Naive thymus-derived CD8-positive, alpha-beta T cell (primary cell): ENCODE results near the gene NDUFB7. TPM values are rescaled to one million over a fixed set of nuclear protein-coding genes. Genes with fewer than 3 reads are reported as not detected.
A peak's percentile ranks its signal among the peaks of the same experiment; 100 is the strongest.
"Not testable (repeated sequence)": the region's sequence is repeated elsewhere in the genome, so short reads cannot be mapped to it uniquely, and the experiment has no call there.

Experiments
- ATAC-seq, 2 donors: fragments of 150-1000 bp; cut with Tn5 transposase in 1 of 2; sonication (Bioruptor Pico), chemical (Tn5 transposase) in 1 of 2; 1 replicate in 1 of 2; 2 replicates in 1 of 2; pipeline ENCODE4 v1.10.0; 2021; ENCODE audit warnings: mild to moderate bottlenecking in 2 of 2, moderate library complexity in 2 of 2
- POLR2A ChIA-PET: fragments of 350-600 bp; sonication (Branson Sonifier 250); formaldehyde crosslinking; loops from one replicate; lab custom pipeline; 2021; ENCODE audit warnings: antibody characterized with exemption; lab: Charles Lee
- DNase-seq, 10 donors: peaks; one replicate each; pipeline versions ENCODE4 v3.0.0 to v3.0.0-alpha.2; 2020 to 2022
- H3K27ac Mint-ChIP-seq, 10 donors: one replicate each; pipeline ENCODE4 v1.8.0; 2020 to 2022; ENCODE audit warnings: mild to moderate bottlenecking in 10 of 10, mixed read lengths in 10 of 10, moderate library complexity in 4 of 10, inconsistent platforms in 1 of 10
- H3K27me3 Mint-ChIP-seq, 5 donors: one replicate each; pipeline ENCODE4 v1.8.0; 2021 to 2022; ENCODE audit warnings: mixed read lengths in 5 of 5
- H3K36me3 Mint-ChIP-seq, 3 donors: one replicate each; pipeline ENCODE4 v1.8.0; 2020 to 2022; ENCODE audit warnings: mixed read lengths in 3 of 3, mild to moderate bottlenecking in 2 of 3, inconsistent platforms in 1 of 3
- H3K4me1 Mint-ChIP-seq, 4 donors: one replicate each; pipeline ENCODE4 v1.8.0; 2021 to 2022; ENCODE audit warnings: mixed read lengths in 4 of 4
- H3K4me3 Mint-ChIP-seq, 10 donors: one replicate each; pipeline ENCODE4 v1.8.0; 2020 to 2022; ENCODE audit warnings: mild to moderate bottlenecking in 10 of 10, mixed read lengths in 10 of 10, moderate library complexity in 6 of 10, inconsistent platforms in 1 of 10
- H3K9me3 Mint-ChIP-seq, 9 donors: one replicate each; pipeline ENCODE4 v1.8.0; 2020 to 2022; ENCODE audit warnings: mixed read lengths in 9 of 9, mild to moderate bottlenecking in 3 of 9, inconsistent platforms in 1 of 9, moderate library complexity in 1 of 9
- polyA plus RNA-seq, 3 donors: library from polyadenylated mRNA; unstranded; fragments of 300-500 nt; fragmentation: Illumina TruSeq; gene quantifications; one replicate each; pipeline ENCODE4 v1.2.3, GENCODE V29; 2021
- total RNA-seq, 8 experiments: library from RNA in 2 of 8; stranded (reverse) in 2 of 8; gene quantifications; one replicate each; pipeline ENCODE4 v1.2.3 and lab custom pipeline; 2021 to 2026

Gene NDUFB7
- total RNA-seq = 10 to 100 TPM; 61.6 to 64.6 TPM
- 100 to 1,000 TPM; 209 to 236 (median 230) TPM for polyA plus RNA-seq
- 6.9 to 59.5 (median 20.4) reads per million in 6 experiments for total RNA-seq (lab: John Stamatoyannopoulos, UW)

DNA sequence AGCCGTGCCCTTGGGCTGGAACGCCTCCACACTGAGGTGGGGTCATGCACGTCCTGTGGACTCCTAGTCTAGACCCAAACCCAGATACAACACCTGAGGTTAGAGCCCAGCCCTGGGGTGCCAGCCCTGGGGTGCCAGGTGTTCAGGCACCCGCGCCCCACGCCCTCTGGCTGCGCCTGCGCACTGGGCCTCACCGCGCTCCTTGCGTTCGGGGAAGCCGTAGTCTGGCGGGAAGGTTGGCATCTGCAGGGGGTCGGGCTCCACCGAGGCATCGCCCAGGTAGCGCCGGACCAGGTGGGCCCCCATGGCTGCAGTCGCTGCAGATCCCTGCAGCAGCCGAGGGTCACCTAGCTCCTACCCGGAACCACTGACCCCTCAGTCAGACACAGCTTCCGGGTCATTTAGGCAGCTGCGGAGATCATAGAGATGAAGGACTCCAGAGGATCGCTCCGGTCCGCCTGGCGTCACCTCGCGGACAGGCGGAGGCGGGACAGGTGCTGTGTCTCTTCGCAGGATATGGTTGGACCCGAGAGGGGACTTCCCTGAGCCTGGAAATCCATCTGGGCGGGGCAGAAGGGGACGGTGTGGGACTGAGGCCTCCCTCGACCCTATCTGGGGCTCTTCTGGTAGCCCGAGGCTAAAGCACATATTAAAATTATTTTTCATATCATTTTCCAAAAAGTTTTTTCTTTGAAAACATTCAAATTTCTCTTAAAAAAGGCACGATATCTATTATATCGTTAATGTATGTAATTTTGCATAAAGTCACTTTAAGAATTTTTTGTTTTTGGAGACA is at the start of gene NDUFB7:
Gene NDUFB7 (minus strand): TSS at position 372 of the 796 bp plus-strand sequence. CDS start 66 bp downstream, at position 306.
- H3K27me3 Mint-ChIP-seq = no peaks in the 10 kb centered on the region
- H3K4me1 Mint-ChIP-seq = peaks cover 19 to 53% (median 43%) of the 10 kb centered on the region in 4 donors
- no peaks in the 10 kb centered on the region for H3K9me3 Mint-ChIP-seq
- peak within 1 kb of the TSS; percentile 93 to 98 (median 95) for H3K4me3 Mint-ChIP-seq
- H3K36me3 Mint-ChIP-seq = peaks cover 0 to 15% (median 0%) of the 10 kb centered on the region in 3 donors
- POLR2A ChIA-PET = interaction anchor here (0.5 to 2.6 kb wide), 14 partner anchors 12 to 634 kb away, joined by 3 to 18 read pairs (median 4); partner anchors contain the start of genes ASF1B, DNAJB1, IL27RA and PODNL1
- peak; percentile 76 to 94 (median 87) for DNase-seq
- H3K27ac Mint-ChIP-seq = peak within 1 kb of the TSS; percentile 83 to 96 (median 94)
- peak; percentile 93 to 97 for ATAC-seq

DNA sequence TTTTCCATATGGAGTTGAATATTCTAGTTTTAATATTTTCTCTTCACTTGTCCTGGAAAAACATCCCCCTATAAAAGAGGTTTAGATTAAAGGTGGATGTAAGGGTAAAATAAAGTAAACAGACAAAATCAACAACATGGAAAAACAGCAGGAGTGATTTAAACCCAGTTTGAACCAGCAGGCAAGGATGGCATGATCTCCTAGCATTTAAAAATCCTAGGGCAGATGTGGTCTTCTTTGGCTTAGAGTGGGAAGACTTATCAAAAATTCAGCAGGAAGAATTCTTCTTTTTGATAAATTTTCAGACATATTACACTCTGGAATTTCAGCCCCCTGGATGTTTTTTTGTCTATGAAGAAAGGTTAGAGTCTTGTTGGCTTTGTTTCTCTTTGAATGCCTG is 47.5 kb upstream of the NDUFB7 start:
- Mint-ChIP-seq H3K27me3 (peaks cover 0 to 16% (median 11%) of the 10 kb centered on the region in 5 donors), H3K9me3 (peaks cover 0 to 20% (median 13%) of the 10 kb centered on the region in 9 donors)

DNA sequence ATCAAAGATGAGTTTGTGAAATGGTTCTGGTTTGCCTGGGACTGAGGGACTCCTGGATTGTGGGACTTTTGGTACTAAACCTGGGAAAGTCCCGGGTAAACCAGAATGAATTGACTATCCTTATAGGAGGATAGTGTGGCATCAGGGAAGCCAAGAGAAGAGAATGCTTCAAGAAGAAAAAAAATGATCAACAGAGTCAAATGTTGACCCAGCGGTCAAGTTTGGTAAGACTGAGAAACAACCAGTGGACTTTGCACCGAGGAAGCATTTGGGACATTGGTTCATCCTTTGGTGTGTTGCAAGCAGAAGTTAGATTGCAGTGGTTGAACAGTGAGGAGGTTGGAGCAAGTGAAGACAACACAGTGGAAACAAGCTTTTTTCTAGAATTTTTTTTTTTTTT is 44.5 kb upstream of the NDUFB7 start:
- Mint-ChIP-seq H3K4me3 (no peak overlapping the region), H3K9me3 (peaks cover 0 to 20% (median 13%) of the 10 kb centered on the region in 9 donors), H3K27ac (peak overlapping the region in 1 of 10 donors; percentile 49), H3K4me1 (peaks cover 0 to 28% (median 3%) of the 10 kb centered on the region in 4 donors), H3K27me3 (peaks cover 0 to 12% (median 9%) of the 10 kb centered on the region in 5 donors), H3K36me3 (peaks cover 0 to 19% (median 12%) of the 10 kb centered on the region in 3 donors)
- no peak for DNase-seq
- POLR2A ChIA-PET = no interaction called here
- no peak for ATAC-seq

More for the DNA sequence above, 47.5 kb upstream of the NDUFB7 start:
- POLR2A ChIA-PET = no interaction called here
- H3K4me3 Mint-ChIP-seq = no peak overlapping the region
- ATAC-seq = no peak
- peaks cover 0 to 19% (median 12%) of the 10 kb centered on the region in 3 donors for H3K36me3 Mint-ChIP-seq
- peaks cover 0 to 7% (median under 1%) of the 10 kb centered on the region in 4 donors for H3K4me1 Mint-ChIP-seq
- DNase-seq = no peak
- H3K27ac Mint-ChIP-seq = no peak overlapping the region

DNA sequence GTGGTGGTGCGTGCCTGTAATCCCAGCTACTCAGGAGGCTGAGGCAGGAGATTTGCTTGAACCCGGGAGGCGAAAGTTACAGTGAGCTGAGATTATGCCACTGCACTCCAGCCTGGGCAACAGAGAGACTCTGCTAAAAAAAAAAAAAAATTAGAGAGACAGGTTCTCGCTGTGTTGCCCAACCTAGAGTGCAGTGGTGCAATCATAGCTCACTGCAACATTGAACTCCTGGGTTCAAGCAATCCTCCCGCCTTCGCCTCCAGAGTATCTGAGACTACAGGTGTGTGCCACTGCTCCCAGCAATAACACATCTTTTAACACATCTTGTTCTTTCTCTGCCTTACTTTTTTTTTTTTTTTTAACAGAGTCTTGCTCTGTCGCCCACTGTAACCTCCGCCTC is 43.8 kb upstream of the NDUFB7 start:
- H3K9me3 Mint-ChIP-seq = peaks cover 0 to 20% (median 13%) of the 10 kb centered on the region in 9 donors
- H3K36me3 Mint-ChIP-seq = peaks cover 0 to 19% (median 12%) of the 10 kb centered on the region in 3 donors
- no peak overlapping the region for H3K27ac Mint-ChIP-seq
- H3K4me1 Mint-ChIP-seq = peaks cover 0 to 32% (median 3%) of the 10 kb centered on the region in 4 donors
- H3K4me3 Mint-ChIP-seq = no peak overlapping the region
- DNase-seq (no peak), ATAC-seq (no peak)
- H3K27me3 Mint-ChIP-seq = peaks cover 0 to 12% (median 11%) of the 10 kb centered on the region in 5 donors
- POLR2A ChIA-PET = no interaction called here

DNA sequence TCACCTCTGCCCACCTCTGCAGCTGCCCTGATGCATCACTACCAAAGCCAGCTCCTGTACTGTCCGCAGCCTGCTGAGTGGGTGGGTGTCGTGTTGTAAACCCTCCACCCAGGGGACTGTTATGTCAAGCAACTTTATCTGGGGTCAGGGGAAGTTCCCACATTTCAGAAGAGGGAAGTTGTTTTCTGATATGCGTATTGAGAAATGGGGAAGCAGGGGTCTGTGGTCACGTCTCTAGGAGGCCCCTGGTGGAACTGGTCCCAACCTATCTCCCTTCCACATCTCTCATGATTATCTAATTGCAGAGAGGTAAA is 42.2 kb upstream of the NDUFB7 start:
- peaks cover 0 to 32% (median 3%) of the 10 kb centered on the region in 4 donors for H3K4me1 Mint-ChIP-seq
- peak overlapping the region in 1 of 10 donors; percentile 65 for H3K4me3 Mint-ChIP-seq
- H3K27ac Mint-ChIP-seq = peak overlapping the region in 2 of 10 donors; percentile 6 to 71
- peaks cover 0 to 9% (median 5%) of the 10 kb centered on the region in 3 donors for H3K36me3 Mint-ChIP-seq
- DNase-seq (peak in 1 of 10 donors; percentile 33), ATAC-seq (peak in 1 of 2 donors; percentile 69)
- H3K27me3 Mint-ChIP-seq = peaks cover 0 to 12% (median 11%) of the 10 kb centered on the region in 5 donors
- POLR2A ChIA-PET = no interaction called here
- peaks cover 0 to 9% (median 5%) of the 10 kb centered on the region in 9 donors for H3K9me3 Mint-ChIP-seq

DNA sequence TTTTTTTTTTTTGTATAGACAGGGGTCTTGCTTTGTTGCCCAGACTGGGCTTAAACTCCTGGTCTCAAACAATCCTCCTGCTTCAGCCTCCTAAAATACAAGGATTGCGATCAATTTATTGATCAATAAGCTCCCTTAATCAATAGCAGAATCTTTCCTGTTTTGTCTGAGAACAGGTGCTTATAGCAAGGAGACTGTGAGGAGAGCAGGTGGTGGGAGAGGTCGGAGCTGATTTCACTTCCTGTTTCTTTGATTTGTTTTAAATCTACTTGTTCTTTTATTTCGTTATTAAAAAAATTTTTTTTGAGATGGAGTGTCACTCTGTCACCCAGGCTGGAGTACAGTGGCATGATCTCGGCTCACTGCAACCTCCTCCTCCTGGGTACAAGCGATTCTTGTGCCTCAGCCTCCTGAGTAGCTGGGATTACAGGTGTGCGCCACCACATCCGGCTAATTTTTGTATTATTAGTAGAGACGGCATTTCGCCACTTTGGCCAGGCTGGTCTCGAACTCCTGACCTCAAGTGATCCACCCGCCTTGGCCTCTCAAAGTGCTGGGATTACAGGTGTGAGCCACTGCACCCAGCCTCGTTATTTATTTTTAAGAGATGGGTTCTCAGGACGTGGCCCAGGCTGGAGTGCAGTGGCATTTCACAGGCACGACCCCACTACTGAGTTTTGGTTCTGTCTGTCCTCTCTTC is 41.7 kb upstream of the NDUFB7 start:
- peak overlapping the region in 2 of 10 donors; percentile 6 to 71 for H3K27ac Mint-ChIP-seq
- peak overlapping the region in 1 of 10 donors; percentile 65 for H3K4me3 Mint-ChIP-seq
- POLR2A ChIA-PET, H3K36me3 Mint-ChIP-seq, ATAC-seq, DNase-seq, H3K9me3 Mint-ChIP-seq: not testable (repeated sequence)
- peaks cover 0 to 12% (median 7%) of the 10 kb centered on the region in 5 donors for H3K27me3 Mint-ChIP-seq
- H3K4me1 Mint-ChIP-seq = peaks cover 0 to 32% (median 3%) of the 10 kb centered on the region in 4 donors

DNA sequence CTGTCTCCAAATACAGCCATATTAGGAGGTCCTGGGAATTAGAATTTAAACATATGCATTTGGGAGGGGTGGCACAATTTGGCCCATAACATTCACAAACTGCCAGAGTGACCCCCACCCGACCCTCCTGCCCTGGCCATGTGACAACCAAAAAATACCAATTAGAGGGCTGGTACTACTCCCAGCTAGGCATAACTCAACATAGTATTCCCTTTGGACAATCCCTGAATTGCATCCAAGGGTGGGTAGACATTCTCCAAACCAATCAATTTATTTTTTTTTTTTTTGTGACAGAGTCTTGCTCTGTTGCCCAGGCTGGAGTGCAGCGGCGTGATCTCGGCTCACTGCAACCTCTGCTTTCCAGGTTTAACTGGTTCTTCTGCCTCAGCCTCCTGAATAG is 40.8 kb upstream of the NDUFB7 start:
- no peak for ATAC-seq
- Mint-ChIP-seq H3K9me3 (peaks cover 0 to 6% (median 0%) of the 10 kb centered on the region in 9 donors), H3K27me3 (peaks cover 0 to 11% (median 7%) of the 10 kb centered on the region in 5 donors), H3K4me1 (peaks cover 0 to 32% (median 3%) of the 10 kb centered on the region in 4 donors), H3K36me3 (peaks cover 0 to 7% (median 2%) of the 10 kb centered on the region in 3 donors), H3K4me3 (no peak overlapping the region), H3K27ac (no peak overlapping the region)
- no peak for DNase-seq
- POLR2A ChIA-PET = no interaction called here

DNA sequence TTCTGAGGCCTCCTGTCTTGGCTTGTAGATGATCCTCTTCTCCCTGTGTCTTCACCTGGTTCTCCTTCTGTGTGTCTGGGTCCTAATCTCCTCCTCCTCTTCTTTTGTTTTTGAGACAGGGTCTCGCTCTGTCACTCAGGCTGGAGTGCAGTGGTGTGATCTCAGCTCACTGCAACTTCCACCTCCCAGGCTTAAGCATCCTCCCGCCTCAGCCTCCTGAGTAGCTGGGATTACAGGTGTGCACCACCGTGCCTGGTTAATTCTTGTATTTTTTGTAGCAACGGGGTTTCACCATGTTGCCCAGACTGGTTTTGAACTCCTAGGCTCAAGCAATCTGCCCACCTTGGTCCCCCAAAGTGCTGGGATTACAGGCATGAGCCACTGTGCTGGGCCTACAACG is 40.4 kb upstream of the NDUFB7 start:
- Mint-ChIP-seq H3K27me3 (peaks cover 0 to 11% (median 7%) of the 10 kb centered on the region in 5 donors), H3K4me1 (peaks cover 0 to 32% (median 3%) of the 10 kb centered on the region in 4 donors)
- ATAC-seq, DNase-seq, H3K4me3 Mint-ChIP-seq, H3K9me3 Mint-ChIP-seq, H3K27ac Mint-ChIP-seq, H3K36me3 Mint-ChIP-seq, POLR2A ChIA-PET: not testable (repeated sequence)

DNA sequence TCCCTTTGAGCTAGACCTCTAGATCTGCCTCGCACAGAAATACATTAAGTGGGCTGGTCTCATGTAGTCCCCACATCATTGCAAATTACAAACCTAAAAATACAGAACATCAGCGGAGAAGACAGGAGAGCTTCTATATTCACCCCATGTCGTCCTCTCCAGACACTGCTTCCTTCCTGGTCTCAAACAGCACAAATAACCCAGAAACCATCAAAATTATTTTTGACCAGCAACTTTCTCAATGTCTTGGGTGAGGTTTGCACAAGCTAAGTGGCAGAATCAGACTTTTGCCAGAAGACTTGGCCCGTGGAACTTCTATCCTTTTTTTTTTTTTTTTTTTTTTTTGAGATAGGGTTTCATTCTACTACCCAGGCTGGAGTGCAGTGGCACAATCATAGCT is 39.2 kb upstream of the NDUFB7 start:
- peaks cover 0 to under 1% (median 0%) of the 10 kb centered on the region in 3 donors for H3K36me3 Mint-ChIP-seq
- no peak for DNase-seq
- peaks cover 0 to under 1% (median 0%) of the 10 kb centered on the region in 9 donors for H3K9me3 Mint-ChIP-seq
- POLR2A ChIA-PET = no interaction called here
- peaks cover 0 to 2% (median under 1%) of the 10 kb centered on the region in 5 donors for H3K27me3 Mint-ChIP-seq
- ATAC-seq = no peak
- H3K27ac Mint-ChIP-seq = no peak overlapping the region
- no peak overlapping the region for H3K4me3 Mint-ChIP-seq
- H3K4me1 Mint-ChIP-seq = peaks cover 0 to 33% (median 2%) of the 10 kb centered on the region in 4 donors

DNA sequence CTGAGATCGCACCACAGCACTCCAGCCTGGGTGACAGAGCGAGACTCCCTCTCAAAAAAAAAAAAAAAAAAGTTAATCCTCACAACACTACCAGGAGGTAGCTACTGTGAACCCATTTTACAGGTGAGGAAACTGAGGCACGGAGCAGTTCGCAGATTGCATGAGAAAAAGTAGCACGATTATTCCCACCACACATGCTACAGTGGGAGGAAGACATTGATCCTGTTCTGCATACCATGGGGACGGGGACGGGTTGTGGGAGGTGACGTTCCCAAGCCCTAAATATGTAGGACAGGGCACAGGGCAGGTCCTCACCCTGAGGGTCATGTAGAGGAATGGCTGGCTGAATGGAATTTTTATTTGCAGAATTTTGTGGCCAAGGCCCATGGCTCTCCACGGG is 34.8 kb upstream of the NDUFB7 start:
- H3K36me3 Mint-ChIP-seq = no peaks in the 10 kb centered on the region
- H3K27ac Mint-ChIP-seq = no peak overlapping the region
- POLR2A ChIA-PET = interaction anchor here (0.6 kb wide), 1 partner anchor 347 kb away, joined by 3 read pairs; no protein-coding TSS in a partner anchor
- peaks cover 3 to 35% (median 4%) of the 10 kb centered on the region in 4 donors for H3K4me1 Mint-ChIP-seq
- no peak overlapping the region for H3K4me3 Mint-ChIP-seq
- H3K9me3 Mint-ChIP-seq = peaks cover 0 to 9% (median 0%) of the 10 kb centered on the region in 9 donors
- ATAC-seq (no peak), DNase-seq (no peak)
- peaks cover 0 to 2% (median 0%) of the 10 kb centered on the region in 5 donors for H3K27me3 Mint-ChIP-seq

DNA sequence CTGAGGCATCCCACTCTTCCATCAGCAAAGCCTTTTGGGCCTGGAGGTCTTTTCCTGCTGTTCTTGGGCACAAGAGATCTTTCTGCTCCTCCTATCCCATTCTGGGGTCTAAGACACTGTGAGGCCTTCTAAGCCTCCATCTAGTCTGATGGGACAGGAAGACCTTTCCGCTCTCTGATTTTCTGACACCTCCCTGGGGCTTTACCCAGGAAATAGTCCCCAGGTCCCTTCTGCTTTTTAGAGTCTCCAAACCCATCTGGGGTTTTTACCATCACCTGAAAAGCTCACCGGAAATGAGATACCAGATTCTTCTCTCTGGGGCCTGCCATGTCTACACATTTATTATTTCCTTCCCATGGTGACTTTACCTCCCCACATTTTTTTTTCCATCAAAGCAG is 32.1 kb upstream of the NDUFB7 start:
- POLR2A ChIA-PET = no interaction called here
- ATAC-seq (peak; percentile 44 to 54), DNase-seq (peak in 1 of 10 donors; percentile 3)
- Mint-ChIP-seq H3K9me3 (peaks cover 0 to 9% (median 0%) of the 10 kb centered on the region in 9 donors), H3K4me1 (peaks cover 3 to 30% (median 4%) of the 10 kb centered on the region in 4 donors), H3K27ac (peak overlapping the region in 7 of 10 donors; percentile 10 to 87 (median 36)), H3K27me3 (no peaks in the 10 kb centered on the region), H3K4me3 (peak overlapping the region in 2 of 10 donors; percentile 14 to 64), H3K36me3 (no peaks in the 10 kb centered on the region)

DNA sequence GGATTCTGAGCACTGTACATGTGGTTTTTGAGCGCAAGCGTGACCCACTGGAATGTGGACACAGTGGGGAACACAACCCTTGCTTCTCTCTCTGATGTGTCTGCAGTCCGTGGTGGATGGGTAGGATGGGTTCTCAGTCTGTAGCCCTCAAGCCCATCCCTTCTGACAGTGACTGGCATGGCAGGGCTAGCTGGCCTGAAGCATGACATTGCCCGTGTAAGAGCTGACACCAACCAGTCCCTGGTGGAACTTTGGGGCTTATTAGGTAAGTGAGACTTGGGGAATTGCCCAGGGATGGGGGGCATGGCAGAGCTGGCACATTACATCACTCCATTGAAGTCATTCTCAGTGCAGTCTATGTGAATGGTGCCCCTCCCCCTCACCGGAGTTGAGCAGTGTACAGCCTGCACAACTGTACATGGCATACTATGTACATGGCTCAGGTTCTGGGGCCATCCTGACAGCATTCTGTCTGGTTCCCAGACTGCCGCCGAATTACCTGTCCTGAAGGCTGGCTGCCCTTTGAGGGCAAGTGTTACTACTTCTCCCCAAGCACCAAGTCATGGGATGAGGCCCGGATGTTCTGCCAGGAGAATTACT is 27.8 kb upstream of the NDUFB7 start:
- no peak for ATAC-seq
- H3K4me1 Mint-ChIP-seq = peaks cover 3 to 19% (median 5%) of the 10 kb centered on the region in 4 donors

More for the DNA sequence above, 27.8 kb upstream of the NDUFB7 start:
- no peak for DNase-seq
- H3K4me3 Mint-ChIP-seq = no peak overlapping the region
- H3K36me3 Mint-ChIP-seq = peaks cover 0 to 10% (median 0%) of the 10 kb centered on the region in 3 donors
- POLR2A ChIA-PET = no interaction called here
- peaks cover 3 to 17% (median 6%) of the 10 kb centered on the region in 5 donors for H3K27me3 Mint-ChIP-seq
- peaks cover 0 to 17% (median 8%) of the 10 kb centered on the region in 9 donors for H3K9me3 Mint-ChIP-seq
- H3K27ac Mint-ChIP-seq = no peak overlapping the region
